ENCODE measurements around the gene CREBBP.

CREBBP gene

GRCh38 chr16:3793161-3793576 is 87.3 kb downstream of the CREBBP start:
- no peak overlapping the region for H2BK120ac ChIP-seq (ENCODE audit: low read depth, low read length)
- H3K4ac ChIP-seq (ENCODE audit: low read depth in 1 of 2, low read length in 2 of 2) = no peak overlapping the region
- 92% methylated on average over 15 of the region's 16 CpGs for WGBS
- H2BK5ac ChIP-seq (ENCODE audit: low read depth, low read length, poor library complexity, severe bottlenecking) = no peak overlapping the region
- H3K4me2 ChIP-seq (ENCODE audit: low read length, poor library complexity, severe bottlenecking) = no peak overlapping the region
- no peak overlapping the region for H4K8ac ChIP-seq (ENCODE audit: low read length)
- no peak overlapping the region for H4K91ac ChIP-seq (ENCODE audit: low read length)
- H3K18ac ChIP-seq (ENCODE audit: low read depth in 1 of 2, low read length in 2 of 2) = no peak overlapping the region
- H3K9ac ChIP-seq (ENCODE audit: low read length) = peak overlapping the region; percentile 59
- no peak overlapping the region for H2BK15ac ChIP-seq (ENCODE audit: low read depth, poor library complexity, severe bottlenecking)
- H3K9me3 ChIP-seq (ENCODE audit: control insufficient read depth, low read length) = no peaks in the 10 kb centered on the region
- peaks cover 7% of the 10 kb centered on the region for H3K4me1 ChIP-seq (ENCODE audit: control insufficient read depth, insufficient read depth, low read depth, low read length)
- no peak overlapping the region for H2AK5ac ChIP-seq (ENCODE audit: low read length, severe bottlenecking)
- H3K23ac ChIP-seq (ENCODE audit: low read length in 2 of 2) = no peak overlapping the region
- H2AFZ ChIP-seq (ENCODE audit: low read depth, low read length) = no peak overlapping the region
- no peak overlapping the region for H3K27ac ChIP-seq (ENCODE audit: low read length, poor library complexity, severe bottlenecking)
- H3K14ac ChIP-seq (ENCODE audit: low read length in 2 of 2) = no peak overlapping the region
- H2BK12ac ChIP-seq (ENCODE audit: low read length in 2 of 2) = no peak overlapping the region
- H3K36me3 ChIP-seq (ENCODE audit: control insufficient read depth in 1 of 2, insufficient read depth in 2 of 2, low read depth in 1 of 2, low read length in 2 of 2) = peaks cover 27 to 43% of the 10 kb centered on the region in 2 experiments
- peaks cover 41% of the 10 kb centered on the region for H3K79me1 ChIP-seq (replicated peaks; ENCODE audit: low read length, poor library complexity, severe bottlenecking)
- DNase-seq = no peak
- H3K27me3 ChIP-seq (ENCODE audit: control insufficient read depth in 1 of 2, insufficient read depth in 1 of 2, low read length in 2 of 2) = no peaks in the 10 kb centered on the region
- no peak overlapping the region for H3K4me3 ChIP-seq (ENCODE audit: insufficient read depth in 1 of 2, low read depth in 1 of 2, low read length in 2 of 2)

- Histone ChIP-seq H4K8ac (ENCODE audit: low read length) (no peak overlapping the region), H3K4me2 (ENCODE audit: low read length, poor library complexity, severe bottlenecking) (no peak overlapping the region), H2BK5ac (ENCODE audit: low read depth, low read length, poor library complexity, severe bottlenecking) (no peak overlapping the region), H3K9ac (ENCODE audit: low read length) (no peak overlapping the region), H2BK120ac (ENCODE audit: low read depth, low read length) (no peak overlapping the region), H3K9me3 (ENCODE audit: control insufficient read depth, low read length) (no peaks in the 10 kb centered on the region), H2BK12ac (ENCODE audit: low read length in 2 of 2) (no peak overlapping the region), H2BK15ac (ENCODE audit: low read depth, poor library complexity, severe bottlenecking) (no peak overlapping the region), H2AFZ (ENCODE audit: low read depth, low read length) (no peak overlapping the region), H3K18ac (ENCODE audit: low read depth in 1 of 2, low read length in 2 of 2) (no peak overlapping the region), H3K4me1 (ENCODE audit: control insufficient read depth, insufficient read depth, low read depth, low read length) (peaks cover 9% of the 10 kb centered on the region), H4K91ac (ENCODE audit: low read length) (no peak overlapping the region), H3K14ac (ENCODE audit: low read length in 2 of 2) (no peak overlapping the region), H3K27ac (ENCODE audit: low read length, poor library complexity, severe bottlenecking) (no peak overlapping the region), H3K27me3 (ENCODE audit: control insufficient read depth in 1 of 2, insufficient read depth in 1 of 2, low read length in 2 of 2) (no peaks in the 10 kb centered on the region), H3K23ac (ENCODE audit: low read length in 2 of 2) (no peak overlapping the region), H3K4me3 (ENCODE audit: insufficient read depth in 1 of 2, low read depth in 1 of 2, low read length in 2 of 2) (no peak overlapping the region), H3K4ac (ENCODE audit: low read depth in 1 of 2, low read length in 2 of 2) (no peak overlapping the region), H3K79me1 (replicated peaks; ENCODE audit: low read length, poor library complexity, severe bottlenecking) (peaks cover 47% of the 10 kb centered on the region), H3K36me3 (ENCODE audit: control insufficient read depth in 1 of 2, insufficient read depth in 2 of 2, low read depth in 1 of 2, low read length in 2 of 2) (peaks cover 32 to 43% of the 10 kb centered on the region in 2 experiments), H2AK5ac (ENCODE audit: low read length, severe bottlenecking) (no peak overlapping the region)
- WGBS = 98% methylated on average over 12 of the region's 12 CpGs
- no peak for DNase-seq
Measured at GRCh38 chr16:3792472-3793012, 88.0 kb downstream of the CREBBP start.

GRCh38 chr16:3791701-3792100 is 88.8 kb downstream of the CREBBP start:
- no peaks in the 10 kb centered on the region for H3K9me3 ChIP-seq (ENCODE audit: control insufficient read depth, low read length)
- H3K14ac ChIP-seq (ENCODE audit: low read length in 2 of 2) = no peak overlapping the region
- no peaks in the 10 kb centered on the region for H3K27me3 ChIP-seq (ENCODE audit: control insufficient read depth in 1 of 2, insufficient read depth in 1 of 2, low read length in 2 of 2)
- no peak overlapping the region for H4K8ac ChIP-seq (ENCODE audit: low read length)
- DNase-seq = no peak
- no peak overlapping the region for H3K23ac ChIP-seq (ENCODE audit: low read length in 2 of 2)
- H2BK5ac ChIP-seq (ENCODE audit: low read depth, low read length, poor library complexity, severe bottlenecking) = no peak overlapping the region
- peaks cover 7% of the 10 kb centered on the region for H3K4me1 ChIP-seq (ENCODE audit: control insufficient read depth, insufficient read depth, low read depth, low read length)
- H2BK15ac ChIP-seq (ENCODE audit: low read depth, poor library complexity, severe bottlenecking) = no peak overlapping the region
- H2AK5ac ChIP-seq (ENCODE audit: low read length, severe bottlenecking) = no peak overlapping the region
- WGBS = over 99% methylated on average over 8 of the region's 8 CpGs
- no peak overlapping the region for H3K4ac ChIP-seq (ENCODE audit: low read depth in 1 of 2, low read length in 2 of 2)
- H3K4me3 ChIP-seq (ENCODE audit: insufficient read depth in 1 of 2, low read depth in 1 of 2, low read length in 2 of 2) = no peak overlapping the region
- no peak overlapping the region for H3K4me2 ChIP-seq (ENCODE audit: low read length, poor library complexity, severe bottlenecking)
- H2AFZ ChIP-seq (ENCODE audit: low read depth, low read length) = no peak overlapping the region
- H3K9ac ChIP-seq (ENCODE audit: low read length) = no peak overlapping the region
- no peak overlapping the region for H2BK120ac ChIP-seq (ENCODE audit: low read depth, low read length)
- H2BK12ac ChIP-seq (ENCODE audit: low read length in 2 of 2) = no peak overlapping the region
- H3K79me1 ChIP-seq (replicated peaks; ENCODE audit: low read length, poor library complexity, severe bottlenecking) = peaks cover 51% of the 10 kb centered on the region
- H3K18ac ChIP-seq (ENCODE audit: low read depth in 1 of 2, low read length in 2 of 2) = no peak overlapping the region
- H3K36me3 ChIP-seq (ENCODE audit: control insufficient read depth in 1 of 2, insufficient read depth in 2 of 2, low read depth in 1 of 2, low read length in 2 of 2) = peaks cover 38 to 46% of the 10 kb centered on the region in 2 experiments
- H4K91ac ChIP-seq (ENCODE audit: low read length) = no peak overlapping the region
- H3K27ac ChIP-seq (ENCODE audit: low read length, poor library complexity, severe bottlenecking) = no peak overlapping the region

- Histone ChIP-seq H2AK5ac (ENCODE audit: low read length, severe bottlenecking) (no peak overlapping the region), H2AFZ (ENCODE audit: low read depth, low read length) (no peak overlapping the region), H3K4me2 (ENCODE audit: low read length, poor library complexity, severe bottlenecking) (no peak overlapping the region), H3K14ac (ENCODE audit: low read length in 2 of 2) (no peak overlapping the region), H3K9ac (ENCODE audit: low read length) (no peak overlapping the region), H4K91ac (ENCODE audit: low read length) (no peak overlapping the region), H2BK5ac (ENCODE audit: low read depth, low read length, poor library complexity, severe bottlenecking) (no peak overlapping the region), H3K36me3 (ENCODE audit: control insufficient read depth in 1 of 2, insufficient read depth in 2 of 2, low read depth in 1 of 2, low read length in 2 of 2) (peaks cover 49 to 65% of the 10 kb centered on the region in 2 experiments), H3K27me3 (ENCODE audit: control insufficient read depth in 1 of 2, insufficient read depth in 1 of 2, low read length in 2 of 2) (no peaks in the 10 kb centered on the region), H3K23ac (ENCODE audit: low read length in 2 of 2) (no peak overlapping the region), H3K4ac (ENCODE audit: low read depth in 1 of 2, low read length in 2 of 2) (no peak overlapping the region), H3K9me3 (ENCODE audit: control insufficient read depth, low read length) (no peaks in the 10 kb centered on the region), H3K79me1 (replicated peaks; ENCODE audit: low read length, poor library complexity, severe bottlenecking) (peaks cover 64% of the 10 kb centered on the region), H3K4me3 (ENCODE audit: insufficient read depth in 1 of 2, low read depth in 1 of 2, low read length in 2 of 2) (no peak overlapping the region), H3K27ac (ENCODE audit: low read length, poor library complexity, severe bottlenecking) (no peak overlapping the region), H2BK120ac (ENCODE audit: low read depth, low read length) (no peak overlapping the region), H2BK12ac (ENCODE audit: low read length in 2 of 2) (no peak overlapping the region), H2BK15ac (ENCODE audit: low read depth, poor library complexity, severe bottlenecking) (no peak overlapping the region), H3K18ac (ENCODE audit: low read depth in 1 of 2, low read length in 2 of 2) (no peak overlapping the region), H4K8ac (ENCODE audit: low read length) (no peak overlapping the region), H3K4me1 (ENCODE audit: control insufficient read depth, insufficient read depth, low read depth, low read length) (peaks cover 5% of the 10 kb centered on the region)
- 100% methylated on average over 5 of the region's 8 CpGs for WGBS
- DNase-seq = no peak
Measured at GRCh38 chr16:3789375-3790099, 91.0 kb downstream of the CREBBP start.
